HepG2 (cell line): ENCODE data around the gene RBM12. TPM values are rescaled to one million over a fixed set of nuclear protein-coding genes. Genes with fewer than 3 reads are reported as not detected.

ENCODE experiments used
- FOXA1 ChIP-seq, 2 experiments: fragments of 450-650 bp in 1 of 2; sonication (generic) in 1 of 2; formaldehyde crosslinking in 1 of 2; IDR thresholded peaks; 2 replicates each; pipeline versions ENCODE4 v1.4.0 to v1.6.1; 2016 to 2020; ENCODE audit warnings: missing genetic modification reagents in 1 of 2
- HNRNPH1 ChIP-seq: fragments of 200-400 bp; formaldehyde crosslinking; optimal IDR thresholded peaks from 2 replicates; pipeline ENCODE3; 2017; ENCODE audit warnings: mild to moderate bottlenecking, low read depth, low read length
- MBD4 ChIP-seq: IDR thresholded peaks from 2 replicates; pipeline ENCODE4 v1.6.1; 2012; ENCODE audit warnings: low read length, inconsistent platforms, borderline replicate concordance
- NCOA5 ChIP-seq: sonication (generic); formaldehyde crosslinking; IDR thresholded peaks from 2 replicates; pipeline ENCODE4 v1.4.0; 2020; ENCODE audit warnings: missing genetic modification reagents
- NFKB2 ChIP-seq: sonication (generic); formaldehyde crosslinking; IDR thresholded peaks from 2 replicates; pipeline ENCODE4 v1.4.0; 2020; ENCODE audit warnings: missing genetic modification reagents, borderline replicate concordance
- POLR2AphosphoS2 ChIP-seq: IDR thresholded peaks from 2 replicates; pipeline ENCODE4 v1.6.1; 2011; ENCODE audit warnings: low read depth, low read length, improper control_type of control experiment
- PREB ChIP-seq: sonication (generic); formaldehyde crosslinking; IDR thresholded peaks from 2 replicates; pipeline ENCODE4 v1.4.0; 2020; ENCODE audit warnings: missing genetic modification reagents
- SNAPC4 ChIP-seq: sonication (generic); formaldehyde crosslinking; IDR thresholded peaks from 2 replicates; pipeline ENCODE4 v1.4.0; 2020; ENCODE audit warnings: mild to moderate bottlenecking, missing genetic modification reagents
- SOX5 ChIP-seq: IDR thresholded peaks from 2 replicates; pipeline ENCODE4 v1.6.1; 2016; ENCODE audit warnings: borderline replicate concordance
- TEAD3 ChIP-seq: optimal IDR thresholded peaks from 2 replicates; pipeline ENCODE3; 2016; ENCODE audit warnings: borderline replicate concordance
- ZMYM4 ChIP-seq: sonication (generic); formaldehyde crosslinking; IDR thresholded peaks from 2 replicates; pipeline ENCODE4 v1.8.1; 2023; ENCODE audit warnings: mild to moderate bottlenecking, missing genetic modification reagents
- ZNF329 ChIP-seq: sonication (generic); formaldehyde crosslinking; IDR thresholded peaks from 2 replicates; pipeline ENCODE4 v1.9.0; 2021; ENCODE audit warnings: low read depth, mild to moderate bottlenecking, missing genetic modification reagents
- ZNF788 ChIP-seq: sonication (generic); formaldehyde crosslinking; IDR thresholded peaks from 2 replicates; pipeline ENCODE4 v1.5.0; 2020; ENCODE audit warnings: mild to moderate bottlenecking, missing genetic modification reagents, borderline replicate concordance
- ZNF878 ChIP-seq: sonication (generic); formaldehyde crosslinking; IDR thresholded peaks from 2 replicates; pipeline ENCODE4 v1.8.1; 2023; ENCODE audit warnings: mild to moderate bottlenecking, missing genetic modification reagents, moderate library complexity
- ZSCAN25 ChIP-seq: sonication (generic); formaldehyde crosslinking; IDR thresholded peaks from 2 replicates; pipeline ENCODE4 v1.8.0; 2022; ENCODE audit warnings: mild to moderate bottlenecking, missing genetic modification reagents
- polyA plus RNA-seq, 8 experiments: library from polyadenylated mRNA; depleted of rRNA in 3 of 8; stranded (reverse) in 7 of 8; unstranded in 1 of 8; fragments of >200 nt; fragmentation: Illumina TruSeq in 4 of 8; extraction: Trizol in 4 of 8; gene quantifications; 2 replicates each; pipeline versions ENCODE4 v1.2.1 to v1.2.3, GENCODE V29; 2011 to 2016; ENCODE audit warnings: low read depth in 4 of 8, missing spikeins in 1 of 8, mixed read lengths in 1 of 8; ENCODE audit not compliant: insufficient read depth in 1 of 8
- total RNA-seq, 5 experiments: library from RNA; depleted of rRNA; stranded (reverse); fragments of >200 nt; fragmentation: Illumina TruSeq; extraction: Trizol; gene quantifications; 2 replicates each; pipeline ENCODE4 v1.2.3, GENCODE V29; 2016; ENCODE audit warnings: low read depth in 1 of 5
- TF ChIP-seq, protein P1 (sequence below): sonication (generic); formaldehyde crosslinking; IDR thresholded peaks from 2 replicates; pipeline ENCODE4 v1.5.1; 2020; ENCODE audit warnings: missing genetic modification reagents, mild to moderate bottlenecking, borderline replicate concordance

Gene RBM12
- total and polyA plus RNA-seq, 2 of the 13 experiments (the other 11 are each of a cell fraction or from before 2014, with no cell fraction given): 97.9 to 104 TPM

DNA sequence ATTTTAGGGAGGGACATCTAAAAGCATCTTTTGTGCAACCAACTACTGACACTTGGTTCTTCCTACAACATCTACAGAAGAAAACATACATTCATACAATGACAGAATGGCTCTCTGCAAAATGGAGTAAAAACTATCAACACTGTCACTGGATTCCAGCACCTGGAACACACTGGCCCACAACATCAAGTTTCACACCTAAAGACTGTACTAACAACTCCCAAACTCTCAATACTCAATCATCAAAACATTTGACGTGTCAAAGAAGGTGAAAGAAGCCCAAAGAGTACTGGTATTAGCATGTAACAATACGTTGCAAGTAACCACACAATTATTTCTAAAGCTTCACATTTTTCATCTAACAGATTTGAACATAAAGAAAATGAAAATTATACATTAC lies 2.1 kb downstream of the RBM12 start (continued):
- TF ChIP-seq PREB (CRISPR knock-in tag) (no peak), ZNF878 (CRISPR knock-in tag) (no peak), ZNF329 (CRISPR knock-in tag) (no peak), SNAPC4 (CRISPR knock-in tag) (no peak), HNRNPH1 (no peak), TEAD3 (CRISPR knock-in tag) (no peak), ZMYM4 (no peak), SOX5 (CRISPR knock-in tag) (no peak), NFKB2 (CRISPR knock-in tag) (no peak), NCOA5 (CRISPR knock-in tag) (no peak), ZNF788 (CRISPR knock-in tag) (no peak), ZSCAN25 (CRISPR knock-in tag) (no peak), MBD4 (peak; percentile 46; the same call in 1 of the 2 replicates), FOXA1 (IDR thresholded peaks at IDR 0.05) (no peak), FOXA1 (CRISPR knock-in tag; IDR thresholded peaks at IDR 0.05) (no peak), POLR2AphosphoS2 (no peak)
- TF ChIP-seq, protein P1, sequence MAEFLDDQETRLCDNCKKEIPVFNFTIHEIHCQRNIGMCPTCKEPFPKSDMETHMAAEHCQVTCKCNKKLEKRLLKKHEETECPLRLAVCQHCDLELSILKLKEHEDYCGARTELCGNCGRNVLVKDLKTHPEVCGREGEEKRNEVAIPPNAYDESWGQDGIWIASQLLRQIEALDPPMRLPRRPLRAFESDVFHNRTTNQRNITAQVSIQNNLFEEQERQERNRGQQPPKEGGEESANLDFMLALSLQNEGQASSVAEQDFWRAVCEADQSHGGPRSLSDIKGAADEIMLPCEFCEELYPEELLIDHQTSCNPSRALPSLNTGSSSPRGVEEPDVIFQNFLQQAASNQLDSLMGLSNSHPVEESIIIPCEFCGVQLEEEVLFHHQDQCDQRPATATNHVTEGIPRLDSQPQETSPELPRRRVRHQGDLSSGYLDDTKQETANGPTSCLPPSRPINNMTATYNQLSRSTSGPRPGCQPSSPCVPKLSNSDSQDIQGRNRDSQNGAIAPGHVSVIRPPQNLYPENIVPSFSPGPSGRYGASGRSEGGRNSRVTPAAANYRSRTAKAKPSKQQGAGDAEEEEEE (CRISPR knock-in tag): no peak
